SK-N-SH (cell line): ENCODE results near the gene ECEL1. TPM values are rescaled to one million over a fixed set of nuclear protein-coding genes. Genes with fewer than 3 reads are reported as not detected.

Experiments used
- CTCF ChIA-PET: fragments of 300-600, 350-600 bp; formaldehyde crosslinking; extraction: SDS; loops from one replicate; lab custom pipeline; 2021; lab: Yijun Ruan, JAX
- POLR2A ChIA-PET: fragments of 350-600 bp; sonication (Branson Sonifier 250); formaldehyde crosslinking; extraction: SDS; loops from one replicate; lab custom pipeline; 2020; ENCODE audit warnings: antibody characterized with exemption, inconsistent platforms; lab: Yijun Ruan, JAX
- DNase-seq: peaks from one replicate; pipeline ENCODE4 v3.0.0; 2012
- H2AFZ ChIP-seq: fragments of 200-600 bp; sonication (generic); 2 replicates; pipeline ENCODE4 v1.8.1; 2016; ENCODE audit warnings: antibody characterized with exemption, mild to moderate bottlenecking, low read depth
- H3F3A ChIP-seq: fragments of 200-600 bp; sonication (generic); replicated peaks from 2 replicates; pipeline ENCODE3; 2016; ENCODE audit warnings: antibody characterized with exemption, mild to moderate bottlenecking; ENCODE audit not compliant: insufficient read depth
- H3K27ac ChIP-seq, 2 experiments: fragments of 200-500 bp in 1 of 2; fragments of 200-600 bp in 1 of 2; sonication (Bioruptor generic) in 1 of 2; sonication (generic), shearing (Covaris generic) in 1 of 2; 2 replicates each; pipeline versions ENCODE4 v1.5.1 to v1.6.1; 2014 to 2016; ENCODE audit warnings: low read depth in 2 of 2, inconsistent platforms in 1 of 2, low read length in 1 of 2, mild to moderate bottlenecking in 1 of 2, mixed read lengths in 1 of 2
- H3K27me3 ChIP-seq: fragments of 200-600 bp; sonication (generic), shearing (Covaris generic); 2 replicates; pipeline ENCODE4 v1.6.1; 2016; ENCODE audit warnings: mixed run types; ENCODE audit not compliant: insufficient read depth
- H3K36me3 ChIP-seq, 2 experiments: fragments of 200-500 bp in 1 of 2; fragments of 200-600 bp in 1 of 2; sonication (Bioruptor generic) in 1 of 2; sonication (generic) in 1 of 2; replicated peaks in 1 of 2; 2 replicates each; pipeline versions ENCODE3 to v1.5.1; 2014 to 2016; ENCODE audit warnings: low read length in 1 of 2, mild to moderate bottlenecking in 1 of 2; ENCODE audit not compliant: insufficient read depth in 2 of 2, control insufficient read depth in 1 of 2
- H3K4me1 ChIP-seq, 2 experiments: fragments of 200-500 bp in 1 of 2; fragments of 200-600 bp in 1 of 2; sonication (Bioruptor generic) in 1 of 2; sonication (generic), shearing (Covaris generic) in 1 of 2; 2 replicates each; pipeline versions ENCODE4 v1.5.1 to v1.6.1; 2014 to 2016; ENCODE audit warnings: low read depth in 1 of 2, low read length in 1 of 2, mixed run types in 1 of 2; ENCODE audit not compliant: insufficient read depth in 2 of 2, control insufficient read depth in 1 of 2
- H3K4me2 ChIP-seq: fragments of 200-600 bp; sonication (generic), shearing (Covaris generic); 2 replicates; pipeline ENCODE4 v1.6.1; 2017; ENCODE audit warnings: mixed run types
- H3K4me3 ChIP-seq, 2 experiments: fragments of 200-500 bp in 1 of 2; fragments of 200-600 bp in 1 of 2; sonication (Bioruptor generic) in 1 of 2; sonication (generic), shearing (Covaris generic) in 1 of 2; 2 replicates each; pipeline versions ENCODE4 v1.5.1 to v1.8.1; 2014 to 2016; ENCODE audit warnings: low read depth in 2 of 2, inconsistent platforms in 1 of 2, low read length in 1 of 2, mild to moderate bottlenecking in 1 of 2, mixed read lengths in 1 of 2, moderate library complexity in 1 of 2
- H3K79me2 ChIP-seq: fragments of 200-600 bp; sonication (generic); 2 replicates; pipeline ENCODE4 v1.8.1; 2017; ENCODE audit warnings: mild to moderate bottlenecking; ENCODE audit not compliant: insufficient read depth
- H3K9ac ChIP-seq: fragments of 200-600 bp; sonication (generic); 2 replicates; pipeline ENCODE4 v1.6.1; 2017; ENCODE audit warnings: mixed run types
- H3K9me2 ChIP-seq: fragments of 200-600 bp; sonication (generic); 2 replicates; pipeline ENCODE4 v1.6.1; 2017; ENCODE audit warnings: mixed run types
- H3K9me3 ChIP-seq: fragments of 200-600 bp; sonication (generic); 2 replicates; pipeline ENCODE4 v1.6.1; 2017; ENCODE audit warnings: mixed run types, mild to moderate bottlenecking, moderate library complexity
- H4K20me1 ChIP-seq: fragments of 200-600 bp; sonication (generic); 2 replicates; pipeline ENCODE4 v1.6.1; 2017; ENCODE audit warnings: mild to moderate bottlenecking, mixed run types; ENCODE audit not compliant: insufficient read depth
- CHD2 ChIP-seq: fragments of 150-350 bp; IDR thresholded peaks from 2 replicates; pipeline ENCODE4 v1.6.1; 2018; ENCODE audit warnings: low read length; ENCODE audit not compliant: partially characterized antibody
- FOSL2 ChIP-seq: IDR thresholded peaks from 2 replicates; pipeline ENCODE4 v1.4.0; 2012; ENCODE audit warnings: low read depth, mild to moderate bottlenecking, moderate library complexity, borderline replicate concordance
- FOXJ3 ChIP-seq: sonication (generic); formaldehyde crosslinking; IDR thresholded peaks from 2 replicates; pipeline ENCODE4 v1.5.1; 2020; ENCODE audit warnings: mild to moderate bottlenecking, missing genetic modification reagents
- FOXM1 ChIP-seq: IDR thresholded peaks from 2 replicates; pipeline ENCODE4 v1.4.0; 2012; ENCODE audit warnings: low read depth, mild to moderate bottlenecking
- GABPA ChIP-seq: IDR thresholded peaks from 2 replicates; pipeline ENCODE4 v1.4.0; 2012; ENCODE audit warnings: low read depth, mild to moderate bottlenecking
- GATA2 ChIP-seq: sonication (generic); formaldehyde crosslinking; IDR thresholded peaks from 2 replicates; pipeline ENCODE4 v1.5.0; 2020; ENCODE audit warnings: mild to moderate bottlenecking, missing genetic modification reagents
- MEF2A ChIP-seq: IDR thresholded peaks from 2 replicates; pipeline ENCODE4 v1.4.0; 2012; ENCODE audit warnings: low read depth, borderline replicate concordance
- NFIC ChIP-seq: IDR thresholded peaks from 2 replicates; pipeline ENCODE4 v1.4.0; 2012; ENCODE audit warnings: borderline replicate concordance
- NRF1 ChIP-seq: IDR thresholded peaks from 2 replicates; pipeline ENCODE4 v1.6.1; 2012; ENCODE audit warnings: low read depth, mild to moderate bottlenecking, low read length
- RAD21 ChIP-seq: IDR thresholded peaks from 2 replicates; pipeline ENCODE4 v1.6.1; 2012; ENCODE audit warnings: mild to moderate bottlenecking, low read length
- REST ChIP-seq: IDR thresholded peaks from 2 replicates; pipeline ENCODE4 v1.6.1; 2012; ENCODE audit warnings: mild to moderate bottlenecking, low read depth, low read length, moderate library complexity
- RFX5 ChIP-seq: IDR thresholded peaks from 2 replicates; pipeline ENCODE4 v1.6.1; 2012; ENCODE audit warnings: mild to moderate bottlenecking, improper control_type of control experiment, low read length
- SIN3A ChIP-seq: IDR thresholded peaks from 2 replicates; pipeline ENCODE4 v1.6.1; 2012; ENCODE audit warnings: low read depth, mild to moderate bottlenecking, low read length, moderate library complexity, borderline replicate concordance
- SMC3 ChIP-seq: IDR thresholded peaks from 2 replicates; pipeline ENCODE4 v1.6.1; 2012; ENCODE audit warnings: low read depth, low read length, improper control_type of control experiment
- TAF1 ChIP-seq: IDR thresholded peaks from 2 replicates; pipeline ENCODE4 v1.6.1; 2012; ENCODE audit warnings: low read depth, mild to moderate bottlenecking, low read length, moderate library complexity, borderline replicate concordance
- TCF12 ChIP-seq: IDR thresholded peaks from 2 replicates; pipeline ENCODE4 v1.4.0; 2012
- TEAD4 ChIP-seq: IDR thresholded peaks from 2 replicates; pipeline ENCODE4 v1.4.0; 2012; ENCODE audit warnings: mild to moderate bottlenecking, borderline replicate concordance; ENCODE audit not compliant: insufficient read depth
- USF1 ChIP-seq: IDR thresholded peaks from 2 replicates; pipeline ENCODE4 v1.4.0; 2012; ENCODE audit warnings: low read depth, borderline replicate concordance
- YY1 ChIP-seq: IDR thresholded peaks from 2 replicates; pipeline ENCODE4 v1.4.0; 2012; ENCODE audit warnings: low read depth, mild to moderate bottlenecking
- WGBS: methylation state at CpG from one replicate; pipeline ENCODE4 v1.1.6; 2017; ENCODE audit warnings: low lambda C conversion rate; 5-methylcytosine and 5-hydroxymethylcytosine counted together
- polyA plus RNA-seq, 3 experiments: library from polyadenylated mRNA; depleted of rRNA; stranded (reverse); fragments of >200 nt; gene quantifications; 2 replicates each; pipeline ENCODE4 v1.2.3, GENCODE V29; 2012
- TF ChIP-seq, protein P1 (sequence below): IDR thresholded peaks from 2 replicates; pipeline ENCODE4; 2012

The ECEL1 gene
- polyA plus RNA-seq, 1 of the 3 experiments (the other 2 are of a cell fraction) = not detected

DNA sequence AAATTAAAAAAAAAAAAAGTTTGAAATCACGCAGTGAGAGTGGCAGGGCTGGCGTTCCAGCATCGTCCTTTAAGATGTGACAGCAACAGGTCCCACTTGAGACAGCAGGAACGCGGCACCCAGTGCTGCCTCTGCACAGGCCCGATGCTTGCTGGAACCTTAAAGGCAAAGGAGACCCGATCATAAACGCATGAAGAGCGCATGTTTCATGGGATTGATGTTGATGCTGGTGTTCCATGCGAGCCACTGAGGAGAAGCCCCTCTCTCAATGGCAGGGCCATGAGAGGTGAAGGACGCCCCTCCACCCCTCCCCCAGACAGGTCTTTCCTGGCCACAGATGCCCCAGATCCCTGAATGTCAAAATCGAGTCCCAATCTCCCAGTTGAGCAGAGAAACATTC, 49.5 kb downstream of the ECEL1 start:
- ChIA-PET POLR2A (no interaction called here), CTCF (interaction anchor here (1.9 to 5.0 kb wide), 2 partner anchors 84 to 536 kb away, joined by 4 to 40 read pairs; no protein-coding TSS in a partner anchor)
- no peaks in the 10 kb centered on the region for H3K27me3 ChIP-seq
- no peak overlapping the region for H3K9ac ChIP-seq
- H3K9me3 ChIP-seq = no peaks in the 10 kb centered on the region
- H2AFZ ChIP-seq = no peak overlapping the region
- no peaks in the 10 kb centered on the region for H4K20me1 ChIP-seq
- no peaks in the 10 kb centered on the region for H3K36me3 ChIP-seq
- WGBS = 59% methylated on average over 12 of the region's 12 CpGs
- H3K4me1 ChIP-seq = no peaks in the 10 kb centered on the region; a peak in 1 of 4 replicates
- H3K27ac ChIP-seq = no peak overlapping the region
- peak; percentile 17 for DNase-seq
- H3K4me2 ChIP-seq = no peak overlapping the region
- TF ChIP-seq USF1 = no peak
- TF ChIP-seq TCF12 = no peak
- H3F3A ChIP-seq = no peaks in the 10 kb centered on the region
- H3K79me2 ChIP-seq = no peaks in the 10 kb centered on the region
- no peak overlapping the region for H3K4me3 ChIP-seq
- H3K9me2 ChIP-seq = no peaks in the 10 kb centered on the region

GRCh38 chr2:232437195-232437571, 50.5 kb downstream of the ECEL1 start:
- H3K27ac ChIP-seq = no peak overlapping the region
- CTCF ChIA-PET = interaction anchor here (0.7 to 5.0 kb wide), 10 partner anchors 16 to 535 kb away, joined by 3 to 40 read pairs (median 4); no protein-coding TSS in a partner anchor
- no peaks in the 10 kb centered on the region for H3K36me3 ChIP-seq
- TF ChIP-seq GATA2 (CRISPR knock-in tag) (no peak), RAD21 (no peak), CHD2 (no peak), RFX5 (no peak), NRF1 (no peak), TEAD4 (no peak), TAF1 (no peak), REST (no peak), SMC3 (no peak), GABPA (no peak), MEF2A (no peak), SIN3A (no peak), FOXM1 (no peak), TCF12 (no peak), NFIC (no peak), FOXJ3 (no peak), YY1 (no peak), FOSL2 (no peak)
- TF ChIP-seq, protein P1, sequence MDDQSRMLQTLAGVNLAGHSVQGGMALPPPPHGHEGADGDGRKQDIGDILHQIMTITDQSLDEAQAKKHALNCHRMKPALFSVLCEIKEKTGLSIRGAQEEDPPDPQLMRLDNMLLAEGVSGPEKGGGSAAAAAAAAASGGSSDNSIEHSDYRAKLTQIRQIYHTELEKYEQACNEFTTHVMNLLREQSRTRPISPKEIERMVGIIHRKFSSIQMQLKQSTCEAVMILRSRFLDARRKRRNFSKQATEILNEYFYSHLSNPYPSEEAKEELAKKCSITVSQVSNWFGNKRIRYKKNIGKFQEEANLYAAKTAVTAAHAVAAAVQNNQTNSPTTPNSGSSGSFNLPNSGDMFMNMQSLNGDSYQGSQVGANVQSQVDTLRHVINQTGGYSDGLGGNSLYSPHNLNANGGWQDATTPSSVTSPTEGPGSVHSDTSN = no peak
- H3K9me2 ChIP-seq = no peaks in the 10 kb centered on the region
- no peaks in the 10 kb centered on the region for H3F3A ChIP-seq
- peak; percentile 10 for DNase-seq
- no peak overlapping the region for H2AFZ ChIP-seq
- H3K4me1 ChIP-seq = no peaks in the 10 kb centered on the region; a peak in 1 of 4 replicates
- H3K9me3 ChIP-seq = no peaks in the 10 kb centered on the region
- H3K4me3 ChIP-seq = no peak overlapping the region
- 70% methylated on average over 12 of the region's 12 CpGs for WGBS
- H3K79me2 ChIP-seq = no peaks in the 10 kb centered on the region
- POLR2A ChIA-PET = interaction anchor here (0.6 kb wide), 1 partner anchor 1058 kb away, joined by 3 read pairs; no protein-coding TSS in a partner anchor
- H3K27me3 ChIP-seq = no peaks in the 10 kb centered on the region
- H4K20me1 ChIP-seq = no peaks in the 10 kb centered on the region
- no peak overlapping the region for H3K4me2 ChIP-seq
- H3K9ac ChIP-seq = no peak overlapping the region
